Measurements from ENCODE around the gene JPT1.
"Not testable (repeated sequence)": the region's sequence is repeated elsewhere in the genome, so short reads cannot be mapped to it uniquely, and the experiment has no call there.

JPT1 gene

DNA sequence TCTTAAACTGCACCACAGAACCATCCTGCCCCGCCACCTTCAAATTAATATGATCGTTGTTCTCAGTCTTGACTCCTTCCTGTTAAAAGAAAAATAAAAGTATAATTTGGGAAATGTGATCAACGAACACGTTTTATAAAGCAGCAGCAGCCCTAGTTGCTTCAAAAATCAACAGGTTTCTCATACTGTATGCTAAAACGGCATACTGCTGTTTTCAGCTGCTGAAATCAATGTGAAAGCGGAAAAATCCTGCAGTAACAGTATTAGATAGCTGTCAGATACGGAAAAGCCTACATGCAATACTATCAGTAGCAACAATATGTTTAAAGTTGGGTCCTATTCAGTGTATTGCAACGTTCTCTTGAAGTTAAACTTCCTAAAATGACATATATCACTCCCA, 26.8 kb upstream of the JPT1 start:
- Histone ChIP-seq H3K27me3 (ENCODE audit: control insufficient read depth, insufficient read depth, low read length) (no peaks in the 10 kb centered on the region), H3K36me3 (ENCODE audit: control insufficient read depth, insufficient read depth, low read length) (peaks cover 49% of the 10 kb centered on the region), H3K27ac (ENCODE audit: low read depth, low read length) (no peak overlapping the region), H3K4me3 (ENCODE audit: low read depth, low read length) (peak overlapping the region; percentile 91), H3K9me3 (ENCODE audit: control insufficient read depth, insufficient read depth, low read length) (no peaks in the 10 kb centered on the region), H3K4me1 (ENCODE audit: control insufficient read depth, insufficient read depth, low read length) (peaks cover 10% of the 10 kb centered on the region), H3K9ac (ENCODE audit: low read depth, low read length) (peak overlapping the region; percentile 99)

DNA sequence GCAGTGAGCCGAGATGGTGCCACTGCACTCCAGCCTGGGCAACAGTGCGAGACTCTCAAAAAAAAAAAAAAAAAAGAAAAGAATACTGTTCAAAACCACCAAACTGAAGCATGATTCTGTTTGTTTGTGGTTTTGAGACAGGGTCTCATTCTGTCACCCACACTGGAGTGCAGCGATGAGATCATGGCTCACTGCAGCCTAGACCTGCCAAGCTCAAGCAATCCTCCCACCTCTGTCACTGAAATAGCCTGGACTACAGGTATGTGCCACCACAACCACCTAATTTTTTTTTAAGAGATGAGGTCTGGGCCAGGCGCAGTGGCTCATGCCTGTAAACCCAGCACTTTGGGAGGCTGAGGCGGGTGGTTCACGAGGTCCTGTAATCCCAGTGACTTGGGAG, 24.1 kb upstream of the JPT1 start:
- Histone ChIP-seq H3K9me3 (ENCODE audit: control insufficient read depth, insufficient read depth, low read length) (no peaks in the 10 kb centered on the region), H3K9ac (ENCODE audit: low read depth, low read length) (no peak overlapping the region), H3K4me1 (ENCODE audit: control insufficient read depth, insufficient read depth, low read length) (peaks cover 10% of the 10 kb centered on the region), H3K27me3 (ENCODE audit: control insufficient read depth, insufficient read depth, low read length) (no peaks in the 10 kb centered on the region), H3K36me3 (ENCODE audit: control insufficient read depth, insufficient read depth, low read length) (peaks cover 75% of the 10 kb centered on the region), H3K4me3 (ENCODE audit: low read depth, low read length) (no peak overlapping the region), H3K27ac (ENCODE audit: low read depth, low read length) (no peak overlapping the region)

DNA sequence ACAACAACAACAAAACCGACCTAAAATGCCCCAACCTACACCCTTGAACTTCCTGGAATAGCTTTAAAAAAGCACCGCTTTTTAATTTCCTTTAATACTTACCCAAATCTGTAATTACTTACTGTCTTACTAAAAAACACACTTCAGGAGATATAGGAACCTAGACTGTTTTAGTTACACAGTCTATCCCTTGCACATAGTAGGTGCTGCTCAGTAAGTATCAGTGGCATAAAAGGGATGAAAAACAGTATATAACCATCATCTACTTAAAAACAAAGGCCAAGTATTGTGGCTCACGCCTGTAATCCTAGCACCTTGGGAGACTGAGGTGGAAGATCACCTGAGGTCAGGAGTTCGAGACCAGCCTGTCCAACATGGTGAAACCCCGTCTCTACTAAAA, 22.3 kb upstream of the JPT1 start:
- no peaks in the 10 kb centered on the region for H3K27me3 ChIP-seq (ENCODE audit: control insufficient read depth, insufficient read depth, low read length)
- H3K9ac ChIP-seq (ENCODE audit: low read depth, low read length), result no peak overlapping the region
- no peak overlapping the region for H3K4me3 ChIP-seq (ENCODE audit: low read depth, low read length)
- H3K27ac ChIP-seq (ENCODE audit: low read depth, low read length), result no peak overlapping the region
- peaks cover 87% of the 10 kb centered on the region for H3K36me3 ChIP-seq (ENCODE audit: control insufficient read depth, insufficient read depth, low read length)
- no peaks in the 10 kb centered on the region for H3K9me3 ChIP-seq (ENCODE audit: control insufficient read depth, insufficient read depth, low read length)
- peaks cover 7% of the 10 kb centered on the region; the same call in 1 of the 2 replicates for H3K4me1 ChIP-seq (ENCODE audit: control insufficient read depth, insufficient read depth, low read length)

GRCh38 chr17:75174996-75175395, 20.7 kb upstream of the JPT1 start:
- Histone ChIP-seq H3K4me1 (ENCODE audit: control insufficient read depth, insufficient read depth, low read length) (no peaks in the 10 kb centered on the region), H3K9ac (ENCODE audit: low read depth, low read length) (no peak overlapping the region), H3K27ac (ENCODE audit: low read depth, low read length) (no peak overlapping the region), H3K36me3 (ENCODE audit: control insufficient read depth, insufficient read depth, low read length) (peaks cover 91% of the 10 kb centered on the region), H3K4me3 (ENCODE audit: low read depth, low read length) (no peak overlapping the region), H3K27me3 (ENCODE audit: control insufficient read depth, insufficient read depth, low read length) (no peaks in the 10 kb centered on the region), H3K9me3 (ENCODE audit: control insufficient read depth, insufficient read depth, low read length) (no peaks in the 10 kb centered on the region)

GRCh38 chr17:75173526-75173925, 19.2 kb upstream of the JPT1 start:
- Histone ChIP-seq H3K9me3 (ENCODE audit: control insufficient read depth, insufficient read depth, low read length) (no peaks in the 10 kb centered on the region), H3K27me3 (ENCODE audit: control insufficient read depth, insufficient read depth, low read length) (no peaks in the 10 kb centered on the region), H3K36me3 (ENCODE audit: control insufficient read depth, insufficient read depth, low read length) (peaks cover 89% of the 10 kb centered on the region), H3K4me1 (ENCODE audit: control insufficient read depth, insufficient read depth, low read length) (no peaks in the 10 kb centered on the region), H3K9ac (ENCODE audit: low read depth, low read length) (no peak overlapping the region), H3K27ac (ENCODE audit: low read depth, low read length) (no peak overlapping the region), H3K4me3 (ENCODE audit: low read depth, low read length) (no peak overlapping the region)

GRCh38 chr17:75168998-75169397, 14.7 kb upstream of the JPT1 start:
- no peaks in the 10 kb centered on the region for H3K4me1 ChIP-seq (ENCODE audit: control insufficient read depth, insufficient read depth, low read length)
- H3K36me3 ChIP-seq (ENCODE audit: control insufficient read depth, insufficient read depth, low read length), result peaks cover 71% of the 10 kb centered on the region
- no peak overlapping the region for H3K4me3 ChIP-seq (ENCODE audit: low read depth, low read length)
- H3K9ac ChIP-seq (ENCODE audit: low read depth, low read length), result no peak overlapping the region
- H3K9me3 ChIP-seq (ENCODE audit: control insufficient read depth, insufficient read depth, low read length), result no peaks in the 10 kb centered on the region
- no peaks in the 10 kb centered on the region for H3K27me3 ChIP-seq (ENCODE audit: control insufficient read depth, insufficient read depth, low read length)
- no peak overlapping the region for H3K27ac ChIP-seq (ENCODE audit: low read depth, low read length)

GRCh38 chr17:75164606-75165005, 10.3 kb upstream of the JPT1 start:
- not testable (repeated sequence) for H3K4me1 ChIP-seq (ENCODE audit: control insufficient read depth, insufficient read depth, low read length); H3K4me3 ChIP-seq (ENCODE audit: low read depth, low read length); H3K27ac ChIP-seq (ENCODE audit: low read depth, low read length); H3K9me3 ChIP-seq (ENCODE audit: control insufficient read depth, insufficient read depth, low read length); H3K27me3 ChIP-seq (ENCODE audit: control insufficient read depth, insufficient read depth, low read length); H3K9ac ChIP-seq (ENCODE audit: low read depth, low read length)
- peaks cover 37% of the 10 kb centered on the region for H3K36me3 ChIP-seq (ENCODE audit: control insufficient read depth, insufficient read depth, low read length)

- Histone ChIP-seq H3K9ac (ENCODE audit: low read depth, low read length) (no peak overlapping the region), H3K36me3 (ENCODE audit: control insufficient read depth, insufficient read depth, low read length) (peaks cover 24% of the 10 kb centered on the region), H3K27me3 (ENCODE audit: control insufficient read depth, insufficient read depth, low read length) (no peaks in the 10 kb centered on the region), H3K9me3 (ENCODE audit: control insufficient read depth, insufficient read depth, low read length) (no peaks in the 10 kb centered on the region), H3K27ac (ENCODE audit: low read depth, low read length) (no peak overlapping the region), H3K4me1 (ENCODE audit: control insufficient read depth, insufficient read depth, low read length) (no peaks in the 10 kb centered on the region), H3K4me3 (ENCODE audit: low read depth, low read length) (no peak overlapping the region)
Measured at GRCh38 chr17:75163074-75163473, 8.8 kb upstream of the JPT1 start.

- Histone ChIP-seq H3K9ac (ENCODE audit: low read depth, low read length) (no peak overlapping the region), H3K27me3 (ENCODE audit: control insufficient read depth, insufficient read depth, low read length) (no peaks in the 10 kb centered on the region), H3K36me3 (ENCODE audit: control insufficient read depth, insufficient read depth, low read length) (0 out of 2 replicates have a peak, but pooled peaks cover 4% of the 10 kb centered on the region)
Measured at GRCh38 chr17:75160211-75160610, 5.9 kb upstream of the JPT1 start.

DNA sequence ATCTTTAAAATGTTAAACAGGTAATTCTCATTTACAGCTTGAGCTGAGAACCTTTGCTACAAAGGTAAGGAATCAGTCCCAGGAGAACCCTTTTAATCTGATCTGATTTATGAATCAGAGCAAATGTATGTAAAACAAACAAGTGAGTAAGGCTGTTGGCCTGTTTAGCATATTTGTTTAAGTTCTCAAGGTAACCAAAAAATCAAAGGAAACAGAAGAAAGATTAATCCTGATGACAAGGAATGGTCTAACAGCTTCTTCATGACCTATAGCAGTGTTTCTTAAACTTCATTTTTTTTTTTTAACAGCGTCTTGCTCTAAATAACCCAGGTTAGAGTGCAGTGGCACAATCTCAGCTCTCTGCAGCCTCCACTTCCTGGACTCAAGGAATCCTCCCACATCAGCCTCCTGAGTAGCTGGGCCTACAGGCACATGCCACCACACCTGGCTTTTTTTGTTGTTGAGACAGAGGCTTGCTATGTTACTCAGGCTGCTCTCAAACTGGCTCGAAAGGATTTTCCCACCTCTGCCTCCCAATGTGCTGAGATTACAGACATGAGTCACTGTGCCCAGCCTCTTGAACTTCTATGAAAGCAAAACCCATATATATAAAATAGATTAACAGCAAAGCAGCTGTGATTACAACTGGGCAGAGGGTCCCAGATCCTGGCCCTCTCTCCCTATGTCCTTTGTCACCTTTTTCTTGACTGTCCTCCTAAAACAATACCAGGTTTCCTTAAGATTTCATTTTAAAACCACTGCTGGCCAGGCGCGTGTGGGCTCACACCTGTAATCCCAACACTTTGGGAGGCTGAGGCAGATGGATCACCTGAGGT, 5.1 kb upstream of the JPT1 start:
- Histone ChIP-seq H3K27me3 (ENCODE audit: control insufficient read depth, insufficient read depth, low read length) (no peaks in the 10 kb centered on the region), H3K4me3 (ENCODE audit: low read depth, low read length) (no peak overlapping the region), H3K27ac (ENCODE audit: low read depth, low read length) (no peak overlapping the region), H3K9ac (ENCODE audit: low read depth, low read length) (no peak overlapping the region), H3K4me1 (ENCODE audit: control insufficient read depth, insufficient read depth, low read length) (peaks cover 11% of the 10 kb centered on the region), H3K9me3 (ENCODE audit: control insufficient read depth, insufficient read depth, low read length) (no peaks in the 10 kb centered on the region), H3K36me3 (ENCODE audit: control insufficient read depth, insufficient read depth, low read length) (0 out of 2 replicates have a peak, but pooled peaks cover 4% of the 10 kb centered on the region)

More at GRCh38 chr17:75160211-75160610, 5.9 kb upstream of the JPT1 start:
- Histone ChIP-seq H3K9me3 (ENCODE audit: control insufficient read depth, insufficient read depth, low read length) (no peaks in the 10 kb centered on the region), H3K27ac (ENCODE audit: low read depth, low read length) (no peak overlapping the region), H3K4me1 (ENCODE audit: control insufficient read depth, insufficient read depth, low read length) (peaks cover 4% of the 10 kb centered on the region), H3K4me3 (ENCODE audit: low read depth, low read length) (no peak overlapping the region)

DNA sequence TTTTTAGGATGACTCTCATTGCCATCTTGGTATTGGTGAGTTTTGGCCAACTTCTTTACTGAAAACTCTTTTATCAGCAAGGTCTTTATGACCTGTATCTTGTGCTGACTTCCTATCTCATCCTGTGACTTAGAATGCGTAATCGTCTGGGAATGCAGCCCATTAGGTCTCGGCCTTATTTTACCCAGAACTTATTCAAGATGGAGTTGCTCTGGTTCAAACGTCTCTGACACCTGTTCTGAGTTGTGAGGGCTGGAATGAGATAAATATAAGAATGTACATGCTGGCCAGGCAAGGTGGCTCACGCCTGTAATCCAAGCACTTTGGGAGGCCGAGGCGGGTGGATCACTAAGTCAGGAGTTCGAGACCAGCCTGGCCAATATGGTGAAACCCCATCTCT, 4.2 kb upstream of the JPT1 start:
- peaks cover 11% of the 10 kb centered on the region for H3K4me1 ChIP-seq (ENCODE audit: control insufficient read depth, insufficient read depth, low read length)
- H3K9me3 ChIP-seq (ENCODE audit: control insufficient read depth, insufficient read depth, low read length); H3K27me3 ChIP-seq (ENCODE audit: control insufficient read depth, insufficient read depth, low read length); H3K9ac ChIP-seq (ENCODE audit: low read depth, low read length); H3K4me3 ChIP-seq (ENCODE audit: low read depth, low read length); H3K27ac ChIP-seq (ENCODE audit: low read depth, low read length); H3K36me3 ChIP-seq (ENCODE audit: control insufficient read depth, insufficient read depth, low read length): not testable (repeated sequence)

All from HUES48 (cell line).